Adrenal gland (tissue), 5 donors: Measurements from ENCODE around the gene ADGRB3.

Experiments used
- POLR2A ChIP-seq, 2 donors: fragments of 450-650 bp; IDR thresholded peaks; one replicate each; pipeline ENCODE4 v1.6.1; 2017; ENCODE audit warnings: antibody characterized with exemption in 2 of 2, mild to moderate bottlenecking in 2 of 2, moderate library complexity in 1 of 2
- TF ChIP-seq, protein P1 (sequence below), 6 experiments: fragments of 450-650 bp in 4 of 6; fragments of 200-600 bp in 2 of 6; sonication (generic) in 1 of 6; IDR thresholded peaks; 1 replicate in 5 of 6; 2 replicates in 1 of 6; pipeline versions ENCODE4 v1.5.1 to v1.8.0; 2016 to 2021; ENCODE audit warnings: antibody characterized with exemption in 6 of 6, mild to moderate bottlenecking in 2 of 6, moderate library complexity in 1 of 6
- donor health status: DM: no; HTN: no; CAD: no.

DNA sequence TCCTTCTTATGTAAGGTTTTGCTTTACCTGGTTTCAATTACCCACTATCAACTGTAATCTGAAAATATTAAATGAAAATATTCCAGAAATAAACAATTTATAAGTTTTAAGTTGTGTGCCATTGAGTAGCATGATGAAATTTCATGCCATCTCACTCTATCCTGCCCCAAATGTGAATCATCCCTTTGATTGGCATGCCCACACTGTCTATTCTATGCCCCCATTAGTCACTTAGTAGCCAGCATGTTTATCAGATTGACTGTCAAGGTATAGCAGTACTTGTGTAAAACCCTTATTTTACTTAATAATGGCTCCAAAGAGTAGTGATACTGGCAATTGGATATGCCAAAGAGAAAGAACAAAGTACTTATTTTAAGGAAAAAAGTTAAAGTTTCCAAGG is 403.8 kb downstream of the ADGRB3 start:
- TF ChIP-seq, protein P1, sequence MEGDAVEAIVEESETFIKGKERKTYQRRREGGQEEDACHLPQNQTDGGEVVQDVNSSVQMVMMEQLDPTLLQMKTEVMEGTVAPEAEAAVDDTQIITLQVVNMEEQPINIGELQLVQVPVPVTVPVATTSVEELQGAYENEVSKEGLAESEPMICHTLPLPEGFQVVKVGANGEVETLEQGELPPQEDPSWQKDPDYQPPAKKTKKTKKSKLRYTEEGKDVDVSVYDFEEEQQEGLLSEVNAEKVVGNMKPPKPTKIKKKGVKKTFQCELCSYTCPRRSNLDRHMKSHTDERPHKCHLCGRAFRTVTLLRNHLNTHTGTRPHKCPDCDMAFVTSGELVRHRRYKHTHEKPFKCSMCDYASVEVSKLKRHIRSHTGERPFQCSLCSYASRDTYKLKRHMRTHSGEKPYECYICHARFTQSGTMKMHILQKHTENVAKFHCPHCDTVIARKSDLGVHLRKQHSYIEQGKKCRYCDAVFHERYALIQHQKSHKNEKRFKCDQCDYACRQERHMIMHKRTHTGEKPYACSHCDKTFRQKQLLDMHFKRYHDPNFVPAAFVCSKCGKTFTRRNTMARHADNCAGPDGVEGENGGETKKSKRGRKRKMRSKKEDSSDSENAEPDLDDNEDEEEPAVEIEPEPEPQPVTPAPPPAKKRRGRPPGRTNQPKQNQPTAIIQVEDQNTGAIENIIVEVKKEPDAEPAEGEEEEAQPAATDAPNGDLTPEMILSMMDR (IDR thresholded peaks at IDR 0.05): no peak
- TF ChIP-seq POLR2A (IDR thresholded peaks at IDR 0.05): no peak
